ENCODE data around the gene TOP1.
"Not testable (repeated sequence)": the region's sequence is repeated elsewhere in the genome, so short reads cannot be mapped to it uniquely, and the experiment has no call there.

TOP1 gene

DNA sequence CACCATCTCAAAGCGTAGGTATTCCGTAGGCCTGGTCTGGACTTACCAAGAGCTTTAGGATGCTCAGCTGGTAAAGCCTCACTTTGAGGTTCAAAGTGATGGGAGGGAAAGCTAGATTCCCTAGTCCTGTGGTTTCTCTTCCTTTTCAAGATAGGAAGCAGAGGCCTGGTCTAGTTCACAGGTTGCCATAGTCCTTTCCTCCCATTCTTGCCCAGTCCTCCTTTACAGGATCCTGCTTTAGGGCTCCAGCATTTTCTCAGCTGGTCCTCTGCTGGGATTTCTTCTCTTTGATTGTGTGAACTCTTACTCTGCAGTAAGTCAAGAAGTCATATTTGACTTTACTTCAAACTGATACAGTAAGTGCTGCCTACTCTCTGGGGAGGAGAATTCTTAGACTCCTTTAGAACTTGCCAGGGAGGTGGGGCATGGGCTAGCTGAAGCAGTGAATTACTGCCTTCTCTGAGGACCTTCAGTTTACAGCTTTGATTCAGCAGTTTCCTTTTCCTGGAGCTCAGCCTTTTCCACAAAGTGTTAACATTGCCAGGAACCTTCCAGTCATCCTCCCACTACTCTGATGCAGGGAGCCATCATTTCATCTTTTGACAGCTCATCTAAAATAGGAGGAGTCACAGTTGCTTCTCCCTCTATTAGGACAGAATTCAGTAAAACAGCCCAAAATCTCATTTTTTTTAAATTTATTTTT lies 65.9 kb downstream of the TOP1 start:
- no peak for DNase-seq (ENCODE audit: low read depth)

DNA sequence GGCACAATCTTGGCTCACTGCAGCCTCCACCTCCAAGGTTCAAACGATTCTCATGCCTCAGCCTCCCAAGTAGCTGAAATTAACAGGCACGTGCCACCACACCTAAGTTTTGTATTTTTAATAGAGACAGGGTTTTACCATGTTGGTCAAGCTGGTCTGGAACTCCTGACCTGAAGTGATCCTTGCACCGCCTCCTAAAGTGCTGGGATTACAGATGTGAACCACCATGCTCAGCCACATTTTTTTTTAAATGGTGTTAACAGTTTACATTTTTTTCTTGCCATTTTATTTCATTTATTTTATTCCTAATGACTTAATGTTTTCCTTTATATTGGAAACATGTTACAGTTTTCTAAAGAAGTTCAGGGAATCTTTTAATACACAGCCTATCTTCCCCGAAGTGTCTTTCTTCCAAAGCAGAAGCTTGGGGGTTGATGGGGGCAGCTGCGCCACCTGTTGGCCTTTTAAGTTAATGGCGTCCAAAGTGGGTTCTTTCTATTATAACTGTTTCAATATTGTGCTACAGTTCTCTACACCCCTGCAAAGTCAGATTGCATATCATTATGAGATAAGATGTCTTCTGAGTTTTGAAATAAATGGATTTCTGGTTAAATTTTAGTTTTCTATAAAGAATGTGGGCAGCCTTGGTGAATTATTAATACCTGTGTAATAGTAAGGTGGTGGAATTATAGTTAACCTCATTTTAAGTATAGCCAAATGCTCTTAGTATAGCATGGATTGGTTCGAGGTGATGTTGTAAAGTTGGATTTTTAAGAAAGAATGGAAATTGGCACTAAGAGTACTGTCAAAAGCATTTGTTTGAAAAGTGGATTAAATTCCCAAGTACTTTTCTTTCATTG lies 66.7 kb downstream of the TOP1 start:
- DNase-seq (ENCODE audit: low read depth) = no peak

GRCh38 chr20:41098703-41099250 lies 70.2 kb downstream of the TOP1 start:
- DNase-seq (ENCODE audit: low read depth) = no peak

GRCh38 chr20:41100001-41100480 lies 71.4 kb downstream of the TOP1 start:
- no peak for DNase-seq (ENCODE audit: low read depth)

GRCh38 chr20:41101660-41102059 lies 73.0 kb downstream of the TOP1 start:
- no peak for DNase-seq (ENCODE audit: low read depth)

DNA sequence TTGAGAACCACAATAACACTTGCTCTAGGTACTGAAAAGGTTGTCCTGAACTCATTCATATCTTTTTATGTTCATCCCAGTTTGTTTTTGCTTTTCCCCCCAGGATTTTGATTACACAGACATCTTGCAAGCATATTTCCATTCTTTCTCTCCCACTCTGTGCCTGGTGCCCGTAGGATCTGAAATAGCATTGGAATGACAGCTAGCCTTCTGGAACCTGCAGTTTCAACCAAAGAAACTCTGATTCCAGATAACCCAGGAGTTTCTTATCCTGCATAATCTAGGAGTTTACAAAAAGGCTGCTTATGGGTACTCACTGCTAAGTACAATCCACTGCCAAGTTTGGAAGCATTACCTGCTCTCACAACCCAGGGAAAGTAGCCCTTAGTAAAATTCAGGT lies 79.9 kb downstream of the TOP1 start:
- DNase-seq (ENCODE audit: low read depth) = no peak

DNA sequence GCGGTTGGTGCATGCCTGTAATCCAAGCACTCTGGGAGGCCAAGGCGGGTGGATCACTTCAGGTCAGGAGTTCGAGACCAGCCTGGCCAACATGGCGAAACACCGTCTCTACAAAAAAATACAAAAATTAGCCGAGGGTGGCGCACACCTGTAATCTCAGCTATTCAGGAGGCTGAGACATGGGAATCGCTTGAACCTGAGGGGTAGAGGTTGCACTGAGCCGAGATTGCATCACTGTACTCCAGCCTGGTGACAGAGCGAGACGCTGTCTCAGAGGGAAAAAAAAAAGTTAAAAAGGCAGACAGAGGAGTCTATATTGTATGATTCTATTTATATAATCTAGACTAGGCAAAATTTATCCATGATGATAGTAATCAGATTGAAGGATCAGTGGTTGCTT lies 81.4 kb downstream of the TOP1 start:
- DNase-seq (ENCODE audit: low read depth) = no peak

GRCh38 chr20:41110930-41111577 lies 82.4 kb downstream of the TOP1 start:
- DNase-seq (ENCODE audit: low read depth) = no peak

GRCh38 chr20:41111578-41111951 lies 82.9 kb downstream of the TOP1 start:
- DNase-seq (ENCODE audit: low read depth) = no peak

DNA sequence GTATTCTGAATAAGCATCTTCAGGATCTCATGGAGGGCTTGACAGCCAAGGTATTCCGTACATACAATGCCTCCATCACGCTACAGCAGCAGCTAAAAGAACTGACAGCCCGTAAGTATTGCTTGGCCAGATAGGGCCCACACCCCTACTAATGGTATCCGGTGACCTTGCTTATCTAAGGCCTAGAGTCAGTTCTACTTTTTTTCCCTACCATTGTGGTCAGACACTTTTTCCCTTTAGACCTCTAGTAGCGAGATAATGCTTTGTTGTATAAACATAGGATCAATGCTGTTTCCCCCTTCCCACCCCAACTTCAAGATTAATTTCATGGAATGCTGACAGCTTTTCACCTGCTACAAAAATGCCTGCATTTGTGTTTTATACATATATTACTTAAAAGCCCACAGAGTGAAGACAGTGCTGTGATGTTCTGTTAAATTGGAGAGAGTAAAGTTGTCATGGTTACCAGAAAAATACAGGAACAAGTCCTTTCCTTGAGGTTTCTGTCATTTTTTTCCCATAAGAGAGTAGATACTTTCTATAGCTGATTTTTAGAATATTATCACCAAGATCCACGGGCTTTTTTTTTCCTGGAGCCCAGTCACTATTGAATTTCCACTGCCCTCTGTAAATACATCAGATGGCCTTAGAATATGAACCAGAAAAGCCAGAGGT lies 87.8 kb downstream of the TOP1 start:
- peak; percentile 40 for DNase-seq (ENCODE audit: low read depth)

DNA sequence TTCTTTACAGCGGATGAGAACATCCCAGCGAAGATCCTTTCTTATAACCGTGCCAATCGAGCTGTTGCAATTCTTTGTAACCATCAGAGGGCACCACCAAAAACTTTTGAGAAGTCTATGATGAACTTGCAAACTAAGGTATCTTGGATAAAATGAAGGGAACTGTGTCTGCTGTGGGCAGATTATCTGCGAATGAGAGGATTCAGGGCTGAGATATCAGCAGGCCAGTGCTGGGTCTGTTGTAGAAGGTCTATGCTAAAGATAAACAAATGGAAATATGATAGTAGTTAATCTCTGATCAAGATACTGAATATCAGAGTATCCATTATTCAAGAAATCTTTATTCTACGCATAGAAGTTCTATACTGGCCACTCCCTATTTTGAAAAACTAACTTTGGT lies 89.5 kb downstream of the TOP1 start:
- DNase-seq (ENCODE audit: low read depth) = not testable (repeated sequence)

DNA sequence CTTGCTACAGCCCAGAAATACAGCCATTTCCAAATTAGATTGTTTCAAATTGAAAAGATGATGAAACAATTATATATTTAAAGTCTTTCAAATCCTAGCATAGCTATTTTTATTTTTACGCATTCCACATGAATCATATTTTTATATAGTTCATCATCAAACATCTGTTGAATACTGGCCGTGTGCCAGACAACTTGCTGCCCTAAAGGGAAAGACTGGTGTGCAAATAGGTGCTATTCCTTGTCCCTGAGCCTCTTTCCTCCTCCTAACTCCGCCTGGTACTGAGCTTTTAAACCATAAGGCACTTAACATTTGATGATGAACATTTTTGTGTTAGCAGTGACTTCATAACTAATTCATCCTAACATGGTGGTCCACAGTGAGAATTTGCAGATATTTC lies 90.0 kb downstream of the TOP1 start:
- no peak for DNase-seq (ENCODE audit: low read depth)

DNA sequence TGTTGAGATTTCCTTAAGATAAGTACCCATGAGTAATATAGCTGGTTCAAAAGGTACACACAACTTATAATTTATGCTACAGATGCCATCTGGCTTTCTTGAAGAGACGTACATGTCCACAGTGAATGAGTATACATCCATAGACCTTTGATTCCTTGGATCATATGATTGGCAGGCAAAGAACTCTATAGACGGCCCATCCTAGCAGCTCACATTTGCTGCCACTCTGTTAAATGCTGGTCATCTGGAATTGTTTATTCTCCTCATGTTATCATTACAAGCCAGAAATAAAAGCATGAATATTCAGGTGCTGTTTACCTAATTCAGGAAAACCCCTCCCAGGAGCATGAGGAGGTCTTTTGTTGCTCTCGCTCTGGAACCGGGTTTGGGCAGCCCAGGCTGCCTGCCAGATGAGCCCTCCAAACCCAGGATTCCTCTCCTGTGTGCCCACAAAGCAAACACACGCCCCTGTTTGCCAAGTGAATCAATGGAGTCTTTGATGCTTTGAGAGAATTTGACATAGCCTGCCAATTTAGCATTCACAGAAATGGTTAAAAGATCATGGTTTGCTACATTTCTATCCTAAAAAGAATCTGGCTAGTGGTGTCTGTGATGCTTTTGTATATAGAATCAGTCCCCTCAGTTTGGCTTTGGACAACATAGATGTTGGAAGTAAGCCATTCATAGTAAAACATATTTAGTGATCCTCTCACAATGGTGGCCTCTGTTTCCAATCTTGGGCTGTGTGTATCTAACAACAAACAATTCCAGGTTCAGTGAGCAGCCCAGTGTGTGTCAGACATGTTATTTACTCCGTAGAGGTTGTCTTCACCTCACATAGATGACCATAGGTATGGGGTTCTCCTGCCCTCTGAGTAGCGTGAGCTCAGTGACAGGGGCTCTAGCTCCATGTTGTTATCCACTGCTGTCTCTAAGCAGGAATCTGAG lies 91.3 kb downstream of the TOP1 start:
- no peak for DNase-seq (ENCODE audit: low read depth)

DNA sequence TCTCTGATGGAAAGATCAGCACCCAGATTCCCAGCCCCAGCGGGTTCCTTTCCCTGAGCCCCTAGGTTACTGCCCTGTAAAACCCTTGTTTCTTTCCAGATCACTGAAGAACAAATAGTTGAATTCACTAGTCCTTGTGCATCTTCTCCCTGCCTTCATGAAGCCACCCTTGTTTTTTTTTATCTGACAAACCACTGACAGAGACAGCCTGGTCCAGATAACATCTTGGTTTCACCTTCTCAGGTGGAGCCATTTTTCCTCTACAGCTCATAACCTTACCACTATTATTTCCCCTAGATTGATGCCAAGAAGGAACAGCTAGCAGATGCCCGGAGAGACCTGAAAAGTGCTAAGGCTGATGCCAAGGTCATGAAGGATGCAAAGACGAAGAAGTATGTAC lies 92.8 kb downstream of the TOP1 start:
- no peak for DNase-seq (ENCODE audit: low read depth)

DNA sequence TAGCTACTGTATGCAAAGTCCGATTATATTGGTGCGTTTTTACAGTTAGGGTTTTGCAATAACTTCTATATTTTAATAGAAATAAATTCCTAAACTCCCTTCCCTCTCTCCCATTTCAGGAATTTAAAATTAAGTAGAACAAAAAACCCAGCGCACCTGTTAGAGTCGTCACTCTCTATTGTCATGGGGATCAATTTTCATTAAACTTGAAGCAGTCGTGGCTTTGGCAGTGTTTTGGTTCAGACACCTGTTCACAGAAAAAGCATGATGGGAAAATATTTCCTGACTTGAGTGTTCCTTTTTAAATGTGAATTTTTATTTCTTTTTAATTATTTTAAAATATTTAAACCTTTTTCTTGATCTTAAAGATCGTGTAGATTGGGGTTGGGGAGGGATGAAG lies 95.0 kb downstream of the TOP1 start:
- DNase-seq (ENCODE audit: low read depth) = no peak

DNA sequence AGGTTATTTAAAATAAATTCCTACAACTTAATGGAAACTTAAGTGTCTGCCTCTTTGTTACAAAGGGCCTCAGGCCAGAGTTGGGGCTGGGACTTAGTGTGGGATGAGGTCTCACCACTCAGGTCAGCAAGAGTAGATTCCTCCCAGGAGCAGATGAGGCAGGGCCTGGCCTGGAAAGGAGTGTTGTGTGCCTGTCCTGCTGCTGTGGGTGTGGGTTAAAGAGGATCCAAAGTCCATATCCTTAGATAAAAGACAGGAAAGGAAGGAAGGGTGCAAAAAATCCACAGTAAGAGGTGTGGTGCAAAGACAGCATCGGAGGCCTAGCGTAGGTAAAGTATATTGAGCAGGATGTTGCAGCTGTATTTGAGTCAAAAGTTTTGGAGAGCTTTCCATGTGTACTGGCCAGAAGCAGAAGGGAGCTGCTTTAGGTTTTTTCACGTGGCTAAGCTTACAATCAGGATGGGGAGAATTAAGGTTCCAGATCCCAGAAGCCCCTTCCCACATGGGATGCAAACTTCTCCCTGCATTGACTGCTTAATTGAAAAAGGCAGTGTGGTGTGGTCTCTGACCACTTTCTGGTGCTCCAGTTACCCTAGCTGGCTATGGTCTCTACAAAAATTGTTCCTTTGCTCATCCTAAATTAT lies 96.0 kb downstream of the TOP1 start:
- no peak for DNase-seq (ENCODE audit: low read depth)

- DNase-seq (ENCODE audit: low read depth) = no peak
These were observed 97.2 kb downstream of the TOP1 start for GRCh38 chr20:41125530-41126457.

- DNase-seq (ENCODE audit: low read depth) = no peak
These were observed 98.1 kb downstream of the TOP1 start for GRCh38 chr20:41126719-41127118.

DNA sequence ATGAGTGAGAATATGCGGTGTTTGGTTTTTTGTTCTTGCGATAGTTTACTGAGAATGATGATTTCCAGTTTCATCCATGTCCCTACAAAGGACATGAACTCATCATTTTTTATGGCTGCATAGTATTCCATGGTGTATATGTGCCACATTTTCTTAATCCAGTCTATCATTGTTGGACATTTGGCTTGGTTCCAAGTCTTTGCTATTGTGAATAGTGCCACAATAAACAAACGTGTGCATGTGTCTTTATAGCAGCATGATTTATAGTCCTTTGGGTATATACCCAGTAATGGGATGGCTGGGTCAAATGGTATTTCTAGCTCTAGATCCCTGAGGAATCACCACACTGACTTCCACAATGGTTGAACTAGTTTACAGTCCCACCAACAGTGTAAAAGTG lies 99.7 kb downstream of the TOP1 start:
- DNase-seq (ENCODE audit: low read depth) = not testable (repeated sequence)
